ENCODE results near the gene CAMK2G.

DNA sequence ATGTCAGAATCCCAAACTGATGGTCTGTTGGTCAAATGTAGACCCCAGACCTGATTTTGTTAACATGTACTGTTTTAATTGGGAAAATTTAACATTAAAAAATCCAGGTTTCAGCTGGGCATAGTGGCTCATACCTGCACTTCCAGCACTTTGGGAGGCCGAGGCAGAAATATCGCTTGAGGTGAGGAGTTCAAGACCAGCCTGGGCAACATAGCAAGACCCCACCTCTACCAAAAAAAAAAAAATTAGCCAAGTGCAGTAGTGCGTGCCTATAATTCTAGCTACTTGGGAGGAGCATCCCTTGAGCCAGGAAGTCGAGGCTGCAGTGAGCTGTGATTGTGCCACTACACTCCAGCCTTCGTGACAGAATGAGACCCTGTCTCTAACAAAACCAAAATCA is 15.9 kb upstream of the CAMK2G start:
- TF ChIP-seq, protein P1, sequence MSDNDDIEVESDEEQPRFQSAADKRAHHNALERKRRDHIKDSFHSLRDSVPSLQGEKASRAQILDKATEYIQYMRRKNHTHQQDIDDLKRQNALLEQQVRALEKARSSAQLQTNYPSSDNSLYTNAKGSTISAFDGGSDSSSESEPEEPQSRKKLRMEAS (IDR thresholded peaks at IDR 0.05), result no peak
- TF ChIP-seq, protein P2, sequence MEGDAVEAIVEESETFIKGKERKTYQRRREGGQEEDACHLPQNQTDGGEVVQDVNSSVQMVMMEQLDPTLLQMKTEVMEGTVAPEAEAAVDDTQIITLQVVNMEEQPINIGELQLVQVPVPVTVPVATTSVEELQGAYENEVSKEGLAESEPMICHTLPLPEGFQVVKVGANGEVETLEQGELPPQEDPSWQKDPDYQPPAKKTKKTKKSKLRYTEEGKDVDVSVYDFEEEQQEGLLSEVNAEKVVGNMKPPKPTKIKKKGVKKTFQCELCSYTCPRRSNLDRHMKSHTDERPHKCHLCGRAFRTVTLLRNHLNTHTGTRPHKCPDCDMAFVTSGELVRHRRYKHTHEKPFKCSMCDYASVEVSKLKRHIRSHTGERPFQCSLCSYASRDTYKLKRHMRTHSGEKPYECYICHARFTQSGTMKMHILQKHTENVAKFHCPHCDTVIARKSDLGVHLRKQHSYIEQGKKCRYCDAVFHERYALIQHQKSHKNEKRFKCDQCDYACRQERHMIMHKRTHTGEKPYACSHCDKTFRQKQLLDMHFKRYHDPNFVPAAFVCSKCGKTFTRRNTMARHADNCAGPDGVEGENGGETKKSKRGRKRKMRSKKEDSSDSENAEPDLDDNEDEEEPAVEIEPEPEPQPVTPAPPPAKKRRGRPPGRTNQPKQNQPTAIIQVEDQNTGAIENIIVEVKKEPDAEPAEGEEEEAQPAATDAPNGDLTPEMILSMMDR (IDR thresholded peaks at IDR 0.05; ENCODE audit: low read depth, low read length, missing input control), result no peak
- TF ChIP-seq YY1 (IDR thresholded peaks at IDR 0.05) (no peak), HNF4G (IDR thresholded peaks at IDR 0.05) (no peak), TAF1 (conservative IDR thresholded peaks at IDR 0.05) (no peak), HNF4A (conservative IDR thresholded peaks at IDR 0.05) (no peak), RAD21 (IDR thresholded peaks at IDR 0.05) (no peak), SP1 (IDR thresholded peaks at IDR 0.05) (no peak), GABPA (IDR thresholded peaks at IDR 0.05 in 1 of 2, conservative IDR thresholded peaks at IDR 0.05 in 1 of 2) (no peak)
- TF ChIP-seq, protein P3, sequence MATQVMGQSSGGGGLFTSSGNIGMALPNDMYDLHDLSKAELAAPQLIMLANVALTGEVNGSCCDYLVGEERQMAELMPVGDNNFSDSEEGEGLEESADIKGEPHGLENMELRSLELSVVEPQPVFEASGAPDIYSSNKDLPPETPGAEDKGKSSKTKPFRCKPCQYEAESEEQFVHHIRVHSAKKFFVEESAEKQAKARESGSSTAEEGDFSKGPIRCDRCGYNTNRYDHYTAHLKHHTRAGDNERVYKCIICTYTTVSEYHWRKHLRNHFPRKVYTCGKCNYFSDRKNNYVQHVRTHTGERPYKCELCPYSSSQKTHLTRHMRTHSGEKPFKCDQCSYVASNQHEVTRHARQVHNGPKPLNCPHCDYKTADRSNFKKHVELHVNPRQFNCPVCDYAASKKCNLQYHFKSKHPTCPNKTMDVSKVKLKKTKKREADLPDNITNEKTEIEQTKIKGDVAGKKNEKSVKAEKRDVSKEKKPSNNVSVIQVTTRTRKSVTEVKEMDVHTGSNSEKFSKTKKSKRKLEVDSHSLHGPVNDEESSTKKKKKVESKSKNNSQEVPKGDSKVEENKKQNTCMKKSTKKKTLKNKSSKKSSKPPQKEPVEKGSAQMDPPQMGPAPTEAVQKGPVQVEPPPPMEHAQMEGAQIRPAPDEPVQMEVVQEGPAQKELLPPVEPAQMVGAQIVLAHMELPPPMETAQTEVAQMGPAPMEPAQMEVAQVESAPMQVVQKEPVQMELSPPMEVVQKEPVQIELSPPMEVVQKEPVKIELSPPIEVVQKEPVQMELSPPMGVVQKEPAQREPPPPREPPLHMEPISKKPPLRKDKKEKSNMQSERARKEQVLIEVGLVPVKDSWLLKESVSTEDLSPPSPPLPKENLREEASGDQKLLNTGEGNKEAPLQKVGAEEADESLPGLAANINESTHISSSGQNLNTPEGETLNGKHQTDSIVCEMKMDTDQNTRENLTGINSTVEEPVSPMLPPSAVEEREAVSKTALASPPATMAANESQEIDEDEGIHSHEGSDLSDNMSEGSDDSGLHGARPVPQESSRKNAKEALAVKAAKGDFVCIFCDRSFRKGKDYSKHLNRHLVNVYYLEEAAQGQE (IDR thresholded peaks at IDR 0.05), result no peak
- TF ChIP-seq, protein P4, sequence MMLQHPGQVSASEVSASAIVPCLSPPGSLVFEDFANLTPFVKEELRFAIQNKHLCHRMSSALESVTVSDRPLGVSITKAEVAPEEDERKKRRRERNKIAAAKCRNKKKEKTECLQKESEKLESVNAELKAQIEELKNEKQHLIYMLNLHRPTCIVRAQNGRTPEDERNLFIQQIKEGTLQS (IDR thresholded peaks at IDR 0.05), result no peak
